ENCODE results near the gene MS4A4E.

MS4A4E gene

DNA sequence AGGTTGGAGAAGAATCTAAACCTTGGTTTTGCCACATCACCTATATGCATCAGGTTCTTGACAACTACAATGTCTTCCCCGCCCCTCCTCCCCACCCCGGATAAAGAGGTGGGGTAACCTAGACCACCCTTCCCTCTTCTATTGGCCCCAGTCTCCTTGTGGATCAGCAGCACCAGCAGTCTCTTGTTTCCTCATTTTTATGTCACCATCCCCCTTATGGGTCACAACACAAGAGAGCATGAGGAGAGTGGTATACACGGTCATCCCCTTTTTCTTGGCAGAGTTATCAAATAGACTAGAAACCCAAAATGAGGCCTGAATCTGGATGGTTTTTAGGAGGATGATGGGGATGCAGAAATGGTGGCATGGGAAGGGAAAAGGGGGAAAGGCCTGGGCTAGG lies 1.2 kb downstream of the MS4A4E start:
- Histone ChIP-seq H2BK15ac (ENCODE audit: low read length) (no peak overlapping the region), H3K36me3 (replicated peaks in 1 of 2; ENCODE audit: control insufficient read depth in 2 of 2, insufficient read depth in 2 of 2, low read length in 2 of 2) (no peaks in the 10 kb centered on the region), H2AFZ (ENCODE audit: low read length) (no peak overlapping the region), H2BK12ac (ENCODE audit: low read length) (no peak overlapping the region), H2BK5ac (ENCODE audit: low read length) (no peak overlapping the region), H3K23ac (ENCODE audit: low read depth, low read length, poor library complexity) (no peak overlapping the region), H4K8ac (ENCODE audit: low read depth, low read length) (no peak overlapping the region), H3K27me3 (ENCODE audit: control insufficient read depth in 3 of 3, insufficient read depth in 3 of 3, low read depth in 1 of 3, low read length in 3 of 3) (no peaks in the 10 kb centered on the region), H3K27ac (replicated peaks; ENCODE audit: low read length) (no peak overlapping the region), H3K14ac (ENCODE audit: low read length) (no peak overlapping the region), H4K91ac (ENCODE audit: low read depth, low read length, poor library complexity) (no peak overlapping the region), H3K4ac (ENCODE audit: low read length) (no peak overlapping the region), H3K79me1 (ENCODE audit: low read depth, low read length) (no peaks in the 10 kb centered on the region), H3K4me2 (ENCODE audit: insufficient read depth, low read length, poor library complexity, severe bottlenecking) (no peak overlapping the region), H3K4me3 (ENCODE audit: low read length in 2 of 2) (no peak overlapping the region), H3K18ac (ENCODE audit: low read length) (no peak overlapping the region), H2BK120ac (ENCODE audit: low read depth, low read length) (no peak overlapping the region), H3K4me1 (ENCODE audit: control insufficient read depth in 2 of 2, insufficient read depth in 1 of 2, low read depth in 1 of 2, low read length in 2 of 2) (no peaks in the 10 kb centered on the region), H3K9me3 (replicated peaks in 1 of 2; ENCODE audit: control insufficient read depth in 2 of 2, insufficient read depth in 1 of 2, low read depth in 1 of 2, low read length in 2 of 2) (no peaks in the 10 kb centered on the region), H3K9ac (ENCODE audit: low read depth, low read length, poor library complexity) (no peak overlapping the region), H2AK5ac (ENCODE audit: low read depth, low read length) (no peak overlapping the region)
- WGBS, 2 donors (ENCODE audit: extremely low coverage in 2 of 2, insufficient read length in 2 of 2, insufficient replicate concordance in 1 of 2), result no CpG with 5 or more reads among the region's 3 CpGs
- DNase-seq (ENCODE audit: low spot score), result no peak

DNA sequence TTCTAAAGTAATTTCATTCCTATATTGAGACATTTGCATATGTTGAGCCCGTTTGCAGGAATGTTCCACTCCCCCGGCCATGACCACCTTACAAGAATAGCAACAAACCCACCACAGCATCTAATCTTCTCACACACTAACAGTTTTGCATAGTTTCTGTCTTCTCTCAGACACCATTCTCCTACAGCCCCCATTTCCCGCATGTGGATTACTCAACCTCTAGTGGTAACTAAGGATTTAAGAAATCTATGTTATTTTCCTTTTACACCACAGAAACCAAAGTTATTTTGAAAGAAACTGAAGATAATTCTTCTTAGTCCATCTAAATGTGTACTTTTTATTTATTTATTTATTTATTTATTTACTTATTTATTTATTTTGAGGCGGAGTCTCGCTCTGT lies 2.3 kb downstream of the MS4A4E start:
- H3K27me3 ChIP-seq (ENCODE audit: control insufficient read depth in 3 of 3, insufficient read depth in 3 of 3, low read depth in 1 of 3, low read length in 3 of 3), result no peaks in the 10 kb centered on the region
- H2BK120ac ChIP-seq (ENCODE audit: low read depth, low read length), result no peak overlapping the region
- no peak overlapping the region for H2BK15ac ChIP-seq (ENCODE audit: low read length)
- H2BK12ac ChIP-seq (ENCODE audit: low read length), result no peak overlapping the region
- H2AFZ ChIP-seq (ENCODE audit: low read length), result no peak overlapping the region
- no peak overlapping the region for H3K23ac ChIP-seq (ENCODE audit: low read depth, low read length, poor library complexity)
- H4K8ac ChIP-seq (ENCODE audit: low read depth, low read length), result no peak overlapping the region
- no peak overlapping the region for H3K9ac ChIP-seq (ENCODE audit: low read depth, low read length, poor library complexity)
- H3K4ac ChIP-seq (ENCODE audit: low read length), result no peak overlapping the region
- H3K4me3 ChIP-seq (ENCODE audit: low read length in 2 of 2), result no peak overlapping the region
- no peak overlapping the region for H3K27ac ChIP-seq (replicated peaks; ENCODE audit: low read length)
- H2BK5ac ChIP-seq (ENCODE audit: low read length), result no peak overlapping the region
- no peaks in the 10 kb centered on the region for H3K79me1 ChIP-seq (ENCODE audit: low read depth, low read length)
- no peak for DNase-seq (ENCODE audit: low spot score)
- H3K18ac ChIP-seq (ENCODE audit: low read length), result no peak overlapping the region
- H3K4me1 ChIP-seq (ENCODE audit: control insufficient read depth in 2 of 2, insufficient read depth in 1 of 2, low read depth in 1 of 2, low read length in 2 of 2), result no peaks in the 10 kb centered on the region
- H3K36me3 ChIP-seq (replicated peaks in 1 of 2; ENCODE audit: control insufficient read depth in 2 of 2, insufficient read depth in 2 of 2, low read length in 2 of 2), result no peaks in the 10 kb centered on the region
- WGBS, 2 donors (ENCODE audit: extremely low coverage in 2 of 2, insufficient read length in 2 of 2, insufficient replicate concordance in 1 of 2), result no CpG with 5 or more reads among the region's 5 CpGs
- no peak overlapping the region for H4K91ac ChIP-seq (ENCODE audit: low read depth, low read length, poor library complexity)
- no peak overlapping the region for H3K4me2 ChIP-seq (ENCODE audit: insufficient read depth, low read length, poor library complexity, severe bottlenecking)
- no peaks in the 10 kb centered on the region for H3K9me3 ChIP-seq (replicated peaks in 1 of 2; ENCODE audit: control insufficient read depth in 2 of 2, insufficient read depth in 1 of 2, low read depth in 1 of 2, low read length in 2 of 2)
- no peak overlapping the region for H3K14ac ChIP-seq (ENCODE audit: low read length)
- H2AK5ac ChIP-seq (ENCODE audit: low read depth, low read length), result no peak overlapping the region

DNA sequence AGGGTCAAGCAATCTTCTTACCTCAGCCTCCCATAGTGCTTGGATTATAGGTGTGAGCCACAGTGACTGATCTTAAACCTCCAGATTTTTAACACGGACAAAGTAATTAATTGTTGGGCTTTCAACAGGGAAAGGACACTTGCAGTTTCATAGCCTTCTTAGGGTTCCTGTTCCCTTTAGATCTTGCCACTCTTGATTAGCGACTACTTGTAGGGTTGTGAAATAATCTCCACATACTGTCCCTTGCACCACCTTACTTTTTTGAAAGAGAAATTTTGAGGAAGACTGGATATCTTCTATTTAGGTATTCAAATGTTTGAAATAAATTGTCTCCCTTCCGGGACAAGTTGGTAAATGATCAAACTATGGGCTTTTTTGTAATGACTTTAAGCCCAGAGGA lies 7.6 kb downstream of the MS4A4E start:
- no peak overlapping the region for H3K4ac ChIP-seq (ENCODE audit: low read length)
- no CpG with 5 or more reads among the region's 3 CpGs for WGBS, 2 donors (ENCODE audit: extremely low coverage in 2 of 2, insufficient read length in 2 of 2, insufficient replicate concordance in 1 of 2)

DNA sequence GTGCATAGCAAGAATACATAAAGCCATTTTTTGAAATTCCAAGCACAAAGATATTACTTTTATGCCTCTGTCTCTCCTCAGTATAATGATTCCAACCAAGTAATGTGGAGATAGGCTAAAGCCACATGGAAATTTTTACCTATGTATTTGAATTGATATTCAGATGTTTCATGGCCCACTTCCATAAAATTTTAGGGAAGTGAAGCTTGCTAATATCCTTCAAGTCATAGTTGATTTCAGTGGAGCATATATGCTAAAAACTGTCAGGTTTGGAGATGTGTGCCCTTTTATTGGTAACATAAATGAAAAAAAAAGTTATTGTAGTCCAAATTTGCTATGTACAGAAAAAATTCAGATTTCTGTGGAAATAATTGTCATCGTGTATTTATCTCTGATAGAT lies 12.3 kb downstream of the MS4A4E start:
- Histone ChIP-seq H2BK120ac (ENCODE audit: low read depth, low read length) (no peak overlapping the region), H4K91ac (ENCODE audit: low read depth, low read length, poor library complexity) (no peak overlapping the region), H3K4ac (ENCODE audit: low read length) (no peak overlapping the region)

More for the DNA sequence above, 7.6 kb downstream of the MS4A4E start:
- Histone ChIP-seq H3K79me1 (ENCODE audit: low read depth, low read length) (no peaks in the 10 kb centered on the region), H3K4me3 (ENCODE audit: low read length in 2 of 2) (no peak overlapping the region), H2BK12ac (ENCODE audit: low read length) (no peak overlapping the region), H3K4me2 (ENCODE audit: insufficient read depth, low read length, poor library complexity, severe bottlenecking) (no peak overlapping the region), H3K23ac (ENCODE audit: low read depth, low read length, poor library complexity) (no peak overlapping the region), H4K8ac (ENCODE audit: low read depth, low read length) (no peak overlapping the region), H2AFZ (ENCODE audit: low read length) (no peak overlapping the region), H3K9me3 (replicated peaks in 1 of 2; ENCODE audit: control insufficient read depth in 2 of 2, insufficient read depth in 1 of 2, low read depth in 1 of 2, low read length in 2 of 2) (peaks cover 0 to 2% of the 10 kb centered on the region in 2 donors), H3K14ac (ENCODE audit: low read length) (no peak overlapping the region), H3K4me1 (ENCODE audit: control insufficient read depth in 2 of 2, insufficient read depth in 1 of 2, low read depth in 1 of 2, low read length in 2 of 2) (no peaks in the 10 kb centered on the region), H2BK5ac (ENCODE audit: low read length) (no peak overlapping the region), H3K9ac (ENCODE audit: low read depth, low read length, poor library complexity) (no peak overlapping the region), H3K36me3 (replicated peaks in 1 of 2; ENCODE audit: control insufficient read depth in 2 of 2, insufficient read depth in 2 of 2, low read length in 2 of 2) (no peaks in the 10 kb centered on the region), H3K27me3 (ENCODE audit: control insufficient read depth in 3 of 3, insufficient read depth in 3 of 3, low read depth in 1 of 3, low read length in 3 of 3) (no peaks in the 10 kb centered on the region), H3K18ac (ENCODE audit: low read length) (no peak overlapping the region), H4K91ac (ENCODE audit: low read depth, low read length, poor library complexity) (no peak overlapping the region), H3K27ac (replicated peaks; ENCODE audit: low read length) (no peak overlapping the region), H2AK5ac (ENCODE audit: low read depth, low read length) (no peak overlapping the region), H2BK120ac (ENCODE audit: low read depth, low read length) (no peak overlapping the region), H2BK15ac (ENCODE audit: low read length) (no peak overlapping the region)
- DNase-seq (ENCODE audit: low spot score), result no peak

More for the DNA sequence above, 12.3 kb downstream of the MS4A4E start:
- DNase-seq (ENCODE audit: low spot score), result no peak
- H3K36me3 ChIP-seq (replicated peaks in 1 of 2; ENCODE audit: control insufficient read depth in 2 of 2, insufficient read depth in 2 of 2, low read length in 2 of 2), result no peaks in the 10 kb centered on the region
- peaks cover 0 to 6% of the 10 kb centered on the region in 2 donors for H3K4me1 ChIP-seq (ENCODE audit: control insufficient read depth in 2 of 2, insufficient read depth in 1 of 2, low read depth in 1 of 2, low read length in 2 of 2)
- H3K14ac ChIP-seq (ENCODE audit: low read length), result no peak overlapping the region
- H4K8ac ChIP-seq (ENCODE audit: low read depth, low read length), result no peak overlapping the region
- peaks cover 0 to 2% of the 10 kb centered on the region in 2 donors for H3K9me3 ChIP-seq (replicated peaks in 1 of 2; ENCODE audit: control insufficient read depth in 2 of 2, insufficient read depth in 1 of 2, low read depth in 1 of 2, low read length in 2 of 2)
- H3K27me3 ChIP-seq (ENCODE audit: control insufficient read depth in 3 of 3, insufficient read depth in 3 of 3, low read depth in 1 of 3, low read length in 3 of 3), result no peaks in the 10 kb centered on the region
- no peak overlapping the region for H2BK5ac ChIP-seq (ENCODE audit: low read length)
- H3K4me2 ChIP-seq (ENCODE audit: insufficient read depth, low read length, poor library complexity, severe bottlenecking), result no peak overlapping the region
- no peak overlapping the region for H3K27ac ChIP-seq (replicated peaks; ENCODE audit: low read length)
- no peak overlapping the region for H2AK5ac ChIP-seq (ENCODE audit: low read depth, low read length)
- H3K18ac ChIP-seq (ENCODE audit: low read length), result no peak overlapping the region
- no peak overlapping the region for H2BK15ac ChIP-seq (ENCODE audit: low read length)
- H3K4me3 ChIP-seq (ENCODE audit: low read length in 2 of 2), result no peak overlapping the region
- no CpG with 5 or more reads among the region's 1 CpG for WGBS, 2 donors (ENCODE audit: extremely low coverage in 2 of 2, insufficient read length in 2 of 2, insufficient replicate concordance in 1 of 2)
- H3K23ac ChIP-seq (ENCODE audit: low read depth, low read length, poor library complexity), result no peak overlapping the region
- no peaks in the 10 kb centered on the region for H3K79me1 ChIP-seq (ENCODE audit: low read depth, low read length)
- no peak overlapping the region for H2AFZ ChIP-seq (ENCODE audit: low read length)
- no peak overlapping the region for H3K9ac ChIP-seq (ENCODE audit: low read depth, low read length, poor library complexity)
- no peak overlapping the region for H2BK12ac ChIP-seq (ENCODE audit: low read length)
